H9 (cell line): Measurements from ENCODE around the gene RASSF5. TPM values are rescaled to one million over a fixed set of nuclear protein-coding genes. Genes with fewer than 3 reads are reported as not detected.

Source experiments
- DNase-seq: peaks from one replicate; pipeline ENCODE4 v3.0.0-alpha.2; 2017
- H2AFZ ChIP-seq: one replicate; pipeline ENCODE4 v1.6.1; 2013; ENCODE audit warnings: mild to moderate bottlenecking, low read length, control low read depth, moderate library complexity
- H2AK5ac ChIP-seq: 2 replicates; pipeline ENCODE4 v1.6.1; 2013; ENCODE audit warnings: low read length, control low read depth, mixed read lengths; ENCODE audit not compliant: insufficient read length
- H2BK120ac ChIP-seq: one replicate; pipeline ENCODE4 v1.6.1; 2013; ENCODE audit warnings: low read depth, mild to moderate bottlenecking, low read length, control low read depth, inconsistent platforms; ENCODE audit not compliant: poor library complexity, severe bottlenecking
- H2BK12ac ChIP-seq: 2 replicates; pipeline ENCODE4 v1.6.1; 2013; ENCODE audit warnings: low read length, control low read depth, mixed read lengths, low read depth; ENCODE audit not compliant: insufficient read length
- H2BK15ac ChIP-seq: 2 replicates; pipeline ENCODE4 v1.6.1; 2013; ENCODE audit warnings: low read depth, low read length, control low read depth
- H2BK20ac ChIP-seq: one replicate; pipeline ENCODE4 v1.6.1; 2013; ENCODE audit warnings: low read depth, mild to moderate bottlenecking, low read length, control low read depth, inconsistent platforms; ENCODE audit not compliant: poor library complexity, severe bottlenecking
- H2BK5ac ChIP-seq: 2 replicates; pipeline ENCODE4 v1.6.1; 2013; ENCODE audit warnings: low read length, control low read depth, mixed read lengths; ENCODE audit not compliant: insufficient read length
- H3K14ac ChIP-seq: 2 replicates; pipeline ENCODE4 v1.6.1; 2013; ENCODE audit warnings: low read length, control low read depth; ENCODE audit not compliant: insufficient read depth
- H3K18ac ChIP-seq: 2 replicates; pipeline ENCODE4 v1.6.1; 2013; ENCODE audit warnings: low read depth, mild to moderate bottlenecking, mixed read lengths, low read length, control low read depth; ENCODE audit not compliant: insufficient read length
- H3K23ac ChIP-seq: 2 replicates; pipeline ENCODE4 v1.6.1; 2013; ENCODE audit warnings: low read length, control low read depth, mixed read lengths, low read depth; ENCODE audit not compliant: insufficient read length
- H3K23me2 ChIP-seq: 2 replicates; pipeline ENCODE4 v1.6.1; 2013; ENCODE audit warnings: low read depth, mild to moderate bottlenecking, mixed read lengths, low read length, control low read depth; ENCODE audit not compliant: insufficient read length, poor library complexity, severe bottlenecking
- H3K27ac ChIP-seq: 2 replicates; pipeline ENCODE4 v1.5.1; 2013; ENCODE audit warnings: low read length, control low read depth, mixed read lengths, low read depth; ENCODE audit not compliant: insufficient read length
- H3K27me3 ChIP-seq: 2 replicates; pipeline ENCODE4 v1.6.1; 2013; ENCODE audit warnings: low read length, control low read depth, inconsistent platforms; ENCODE audit not compliant: insufficient read depth
- H3K4ac ChIP-seq: 2 replicates; pipeline ENCODE4 v1.6.1; 2013; ENCODE audit warnings: low read depth, mild to moderate bottlenecking, control low read depth, inconsistent platforms, low read length, moderate library complexity
- H3K4me1 ChIP-seq: 2 replicates; pipeline ENCODE4 v1.6.1; 2013; ENCODE audit warnings: low read length, control low read depth, inconsistent platforms; ENCODE audit not compliant: insufficient read depth
- H3K4me2 ChIP-seq: 2 replicates; pipeline ENCODE4 v1.6.1; 2013; ENCODE audit warnings: low read length, control low read depth, mixed read lengths; ENCODE audit not compliant: insufficient read length, insufficient read depth
- H3K56ac ChIP-seq: 2 replicates; pipeline ENCODE4 v1.6.1; 2013; ENCODE audit warnings: low read depth, mild to moderate bottlenecking, mixed read lengths, low read length, control low read depth; ENCODE audit not compliant: insufficient read length
- H3K79me1 ChIP-seq: 2 replicates; pipeline ENCODE4 v1.6.1; 2013; ENCODE audit warnings: low read depth, mild to moderate bottlenecking, moderate library complexity, low read length, control low read depth, inconsistent platforms; ENCODE audit not compliant: insufficient read depth, poor library complexity, severe bottlenecking
- H3K79me2 ChIP-seq: 2 replicates; pipeline ENCODE4 v1.6.1; 2013; ENCODE audit warnings: low read length, control low read depth, inconsistent platforms; ENCODE audit not compliant: insufficient read depth
- H3K9ac ChIP-seq: 2 replicates; pipeline ENCODE4 v1.6.1; 2013; ENCODE audit warnings: low read length, control low read depth, mixed read lengths; ENCODE audit not compliant: insufficient read length; ENCODE audit errors: extremely low read depth
- H3K9me3 ChIP-seq: one replicate; pipeline ENCODE4 v1.6.1; 2013; ENCODE audit warnings: low read depth, low read length, inconsistent platforms; ENCODE audit not compliant: control insufficient read depth
- H3T11ph ChIP-seq: one replicate; pipeline ENCODE4 v1.6.1; 2013; ENCODE audit warnings: mild to moderate bottlenecking, low read length, control low read depth, inconsistent platforms
- H4K20me1 ChIP-seq: one replicate; pipeline ENCODE4 v1.6.1; 2013; ENCODE audit not compliant: control insufficient read depth, insufficient read length, insufficient read depth
- H4K5ac ChIP-seq: 2 replicates; pipeline ENCODE4 v1.6.1; 2013; ENCODE audit warnings: low read depth, mild to moderate bottlenecking, mixed read lengths, low read length, control low read depth; ENCODE audit not compliant: insufficient read length
- H4K8ac ChIP-seq: replicated peaks from 2 replicates; pipeline ENCODE4 v1.6.1; 2013; ENCODE audit warnings: low read length, control low read depth, mixed read lengths, low read depth; ENCODE audit not compliant: insufficient read length
- H4K91ac ChIP-seq: 2 replicates; pipeline ENCODE4 v1.6.1; 2013; ENCODE audit warnings: low read depth, mild to moderate bottlenecking, moderate library complexity, mixed read lengths, low read length, control low read depth; ENCODE audit not compliant: insufficient read length
- H3K27ac Mint-ChIP-seq, 3 experiments: 2 replicates in 2 of 3; 3 replicates in 1 of 3; pipeline ENCODE4 v1.8.0; 2020 to 2021; ENCODE audit warnings: mixed read lengths in 3 of 3, mild to moderate bottlenecking in 1 of 3, moderate library complexity in 1 of 3
- H3K27me3 Mint-ChIP-seq: 2 replicates; pipeline ENCODE4 v1.8.0; 2021; ENCODE audit warnings: low read depth, mild to moderate bottlenecking, moderate library complexity, mixed read lengths
- H3K36me3 Mint-ChIP-seq, 3 experiments: 2 replicates in 2 of 3; 3 replicates in 1 of 3; pipeline ENCODE4 v1.8.0; 2020 to 2021; ENCODE audit warnings: low read depth in 3 of 3, mixed read lengths in 3 of 3; ENCODE audit not compliant: insufficient read depth in 1 of 3
- H3K4me1 Mint-ChIP-seq, 2 experiments: 2 replicates each; pipeline ENCODE4 v1.8.0; 2020; ENCODE audit warnings: mixed read lengths in 2 of 2
- H3K4me3 Mint-ChIP-seq, 2 experiments: 2 replicates in 1 of 2; 3 replicates in 1 of 2; pipeline ENCODE4 v1.8.0; 2020 to 2021; ENCODE audit warnings: mild to moderate bottlenecking in 2 of 2, mixed read lengths in 2 of 2, moderate library complexity in 1 of 2
- H3K9me3 Mint-ChIP-seq, 2 experiments: 2 replicates in 1 of 2; 3 replicates in 1 of 2; pipeline ENCODE4 v1.8.0; 2020; ENCODE audit warnings: mild to moderate bottlenecking in 2 of 2, mixed read lengths in 2 of 2, moderate library complexity in 1 of 2
- WGBS: extraction: QIAGEN DNeasy Blood & Tissue Kit; methylation state at CpG from one replicate; pipeline ENCODE4 v1.1.7; 2013; ENCODE audit warnings: missing lambda C conversion rate, low lambda C conversion rate, mixed read lengths; ENCODE audit not compliant: insufficient read length; ENCODE audit errors: extremely low coverage; 5-methylcytosine and 5-hydroxymethylcytosine counted together
- total RNA-seq: library from RNA; stranded (reverse); gene quantifications from 2 replicates; pipeline ENCODE4 v1.2.1, GENCODE V29; 2021
- TF ChIP-seq, protein P1 (sequence below): fragments of 200-600 bp; sonication (generic); conservative IDR thresholded peaks from 3 replicates; pipeline ENCODE4 v1.8.0; 2021; ENCODE audit warnings: antibody characterized with exemption, mild to moderate bottlenecking

RASSF5 gene
- total RNA-seq, 1 experiment from 2014 or later = 0.50 TPM

GRCh38 chr1:206604861-206605260 lies 97.5 kb downstream of the RASSF5 start:
- H3K4me1 Mint-ChIP-seq = no peaks in the 10 kb centered on the region
- no peak overlapping the region for H2BK5ac ChIP-seq
- no peak overlapping the region for H3K4me3 Mint-ChIP-seq
- no peak overlapping the region for H2BK15ac ChIP-seq
- no peaks in the 10 kb centered on the region for H3K4me1 ChIP-seq
- H3K27me3 ChIP-seq = no peaks in the 10 kb centered on the region
- peaks cover 0 to 43% (median 30%) of the 10 kb centered on the region in 3 experiments; a peak in 6 of 7 replicates for H3K36me3 Mint-ChIP-seq
- H3K4ac ChIP-seq = no peak overlapping the region
- H3K79me2 ChIP-seq = no peaks in the 10 kb centered on the region
- H4K91ac ChIP-seq = no peak overlapping the region
- H4K20me1 ChIP-seq = no peaks in the 10 kb centered on the region
- no peak overlapping the region for H4K8ac ChIP-seq
- no peak overlapping the region for H3K4me2 ChIP-seq
- H3K9ac ChIP-seq = no peak overlapping the region
- no peak overlapping the region for H3K56ac ChIP-seq
- H3K27me3 Mint-ChIP-seq = no peaks in the 10 kb centered on the region
- WGBS = no CpG with 5 or more reads among the region's 5 CpGs
- no peak overlapping the region for H3T11ph ChIP-seq
- H2AFZ ChIP-seq = no peak overlapping the region
- no peak overlapping the region for H3K14ac ChIP-seq
- no peak overlapping the region for H2BK12ac ChIP-seq
- H3K79me1 ChIP-seq = no peaks in the 10 kb centered on the region
- TF ChIP-seq, protein P1, sequence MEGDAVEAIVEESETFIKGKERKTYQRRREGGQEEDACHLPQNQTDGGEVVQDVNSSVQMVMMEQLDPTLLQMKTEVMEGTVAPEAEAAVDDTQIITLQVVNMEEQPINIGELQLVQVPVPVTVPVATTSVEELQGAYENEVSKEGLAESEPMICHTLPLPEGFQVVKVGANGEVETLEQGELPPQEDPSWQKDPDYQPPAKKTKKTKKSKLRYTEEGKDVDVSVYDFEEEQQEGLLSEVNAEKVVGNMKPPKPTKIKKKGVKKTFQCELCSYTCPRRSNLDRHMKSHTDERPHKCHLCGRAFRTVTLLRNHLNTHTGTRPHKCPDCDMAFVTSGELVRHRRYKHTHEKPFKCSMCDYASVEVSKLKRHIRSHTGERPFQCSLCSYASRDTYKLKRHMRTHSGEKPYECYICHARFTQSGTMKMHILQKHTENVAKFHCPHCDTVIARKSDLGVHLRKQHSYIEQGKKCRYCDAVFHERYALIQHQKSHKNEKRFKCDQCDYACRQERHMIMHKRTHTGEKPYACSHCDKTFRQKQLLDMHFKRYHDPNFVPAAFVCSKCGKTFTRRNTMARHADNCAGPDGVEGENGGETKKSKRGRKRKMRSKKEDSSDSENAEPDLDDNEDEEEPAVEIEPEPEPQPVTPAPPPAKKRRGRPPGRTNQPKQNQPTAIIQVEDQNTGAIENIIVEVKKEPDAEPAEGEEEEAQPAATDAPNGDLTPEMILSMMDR = no peak
- no peak for DNase-seq
- no peak overlapping the region for H2BK120ac ChIP-seq
- no peak overlapping the region for H3K27ac ChIP-seq
- H2AK5ac ChIP-seq = no peak overlapping the region
- no peaks in the 10 kb centered on the region for H3K9me3 Mint-ChIP-seq
- H3K23me2 ChIP-seq = no peaks in the 10 kb centered on the region
- no peak overlapping the region for H3K23ac ChIP-seq
- H3K18ac ChIP-seq = no peak overlapping the region
- H3K27ac Mint-ChIP-seq = no peak overlapping the region
- H2BK20ac ChIP-seq = no peak overlapping the region
- H3K9me3 ChIP-seq = no peaks in the 10 kb centered on the region
- no peak overlapping the region for H4K5ac ChIP-seq
